ENCODE results near the gene GLB1L3.

GLB1L3 gene, protein sequence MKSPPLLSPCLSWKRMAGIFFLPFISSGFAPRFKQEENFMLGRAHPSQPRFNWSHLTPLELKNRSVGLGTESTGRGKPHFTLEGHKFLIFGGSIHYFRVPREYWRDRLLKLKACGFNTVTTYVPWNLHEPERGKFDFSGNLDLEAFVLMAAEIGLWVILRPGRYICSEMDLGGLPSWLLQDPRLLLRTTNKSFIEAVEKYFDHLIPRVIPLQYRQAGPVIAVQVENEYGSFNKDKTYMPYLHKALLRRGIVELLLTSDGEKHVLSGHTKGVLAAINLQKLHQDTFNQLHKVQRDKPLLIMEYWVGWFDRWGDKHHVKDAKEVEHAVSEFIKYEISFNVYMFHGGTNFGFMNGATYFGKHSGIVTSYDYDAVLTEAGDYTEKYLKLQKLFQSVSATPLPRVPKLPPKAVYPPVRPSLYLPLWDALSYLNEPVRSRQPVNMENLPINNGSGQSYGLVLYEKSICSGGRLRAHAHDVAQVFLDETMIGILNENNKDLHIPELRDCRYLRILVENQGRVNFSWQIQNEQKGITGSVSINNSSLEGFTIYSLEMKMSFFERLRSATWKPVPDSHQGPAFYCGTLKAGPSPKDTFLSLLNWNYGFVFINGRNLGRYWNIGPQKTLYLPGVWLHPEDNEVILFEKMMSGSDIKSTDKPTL

DNA sequence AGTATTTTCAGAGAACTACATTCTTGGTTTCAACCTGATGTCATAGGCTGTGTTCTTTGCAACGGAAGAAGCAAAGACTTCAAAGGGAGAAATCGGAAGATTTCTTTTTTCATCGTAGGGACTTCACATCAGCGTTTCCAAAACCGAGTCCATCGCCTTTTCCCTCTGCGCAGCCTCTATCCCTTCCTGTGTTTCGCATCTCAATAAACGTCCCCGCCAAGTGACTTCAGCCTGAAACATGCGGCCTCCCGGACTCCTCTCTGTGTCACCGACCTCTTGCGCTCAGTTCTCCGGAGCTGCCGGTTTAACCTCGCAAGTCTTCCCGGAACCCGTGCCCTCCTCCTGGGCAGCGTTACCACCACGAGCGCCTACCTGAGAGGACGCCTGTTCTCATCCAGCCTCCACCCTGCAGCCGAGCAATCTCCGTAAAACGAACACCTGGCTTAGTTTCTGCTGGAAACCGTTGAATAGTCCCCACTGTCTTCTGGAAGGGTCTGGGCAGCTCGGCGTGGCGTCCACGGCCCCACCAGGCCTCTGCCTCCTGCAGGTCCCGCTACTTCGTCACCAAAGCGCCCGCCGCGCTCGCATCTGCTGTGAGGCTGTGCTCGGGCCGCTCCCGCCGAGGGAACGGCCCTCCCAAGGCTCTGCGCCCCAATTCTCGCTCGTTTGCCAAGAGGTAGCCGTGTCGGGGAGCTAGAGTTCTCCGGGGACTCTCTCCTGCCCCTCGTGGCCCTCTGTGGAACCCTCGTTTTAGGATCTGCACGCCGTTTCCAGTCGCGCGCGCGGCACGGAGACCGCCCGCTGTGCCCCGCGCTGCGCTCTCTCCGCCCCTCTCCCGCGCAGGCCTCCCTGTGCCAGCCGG lies at the start of gene GLB1L3:
GLB1L3 (plus strand) TSS at position 846 of the 862 bp plus-strand sequence. CDS start 362 bp downstream, outside the sequence.
- Histone ChIP-seq H3K9me3 (ENCODE audit: control insufficient read depth in 1 of 2, low read length in 2 of 2) (no peaks in the 10 kb centered on the region), H3K9ac (ENCODE audit: low read depth in 1 of 2, low read length in 2 of 2) (peak within 1 kb of the TSS in 1 of 2 donors; percentile 32), H3K27ac (ENCODE audit: low read depth, low read length) (no peak within 1 kb of the TSS), H3K36me3 (ENCODE audit: control insufficient read depth in 1 of 2, insufficient read depth in 2 of 2, low read length in 2 of 2) (no peaks in the 10 kb centered on the region), H3K4me3 (ENCODE audit: low read depth in 1 of 2, low read length in 2 of 2) (peak within 1 kb of the TSS; percentile 63 to 66), H3K4me1 (ENCODE audit: control insufficient read depth in 1 of 2, insufficient read depth in 2 of 2, low read length in 2 of 2) (peaks cover 3 to 10% of the 10 kb centered on the region in 2 donors), H3K27me3 (ENCODE audit: control insufficient read depth in 1 of 2, insufficient read depth in 2 of 2, low read length in 2 of 2) (peaks cover 63 to 68% of the 10 kb centered on the region in 2 donors)

DNA sequence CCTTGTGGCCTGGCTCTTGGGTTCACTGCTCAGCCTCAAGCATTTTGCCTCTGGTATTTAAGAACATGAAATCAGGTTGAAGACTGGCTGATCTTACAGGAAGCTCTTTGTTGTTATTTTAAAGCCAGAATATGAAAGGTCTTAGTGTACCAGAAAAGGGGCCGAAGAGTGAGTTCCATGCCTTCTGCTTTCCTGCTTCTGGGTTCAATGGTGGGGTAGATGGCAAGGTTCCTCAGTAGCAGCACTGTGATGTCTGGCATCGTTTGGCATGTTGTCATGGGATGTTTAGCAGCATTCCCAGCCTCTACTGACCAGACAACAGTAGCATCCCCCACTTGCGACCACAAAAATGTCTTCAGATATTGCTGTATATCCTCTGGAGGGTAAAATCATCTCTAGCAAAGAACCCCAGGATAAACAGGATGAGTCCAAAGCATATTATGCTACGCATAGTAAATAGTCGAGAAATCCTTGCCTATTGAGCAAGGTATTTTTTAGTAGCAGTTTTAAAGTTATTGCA lies 49.3 kb upstream of the GLB1L3 start:
- Histone ChIP-seq H3K4me1 (ENCODE audit: control insufficient read depth in 1 of 2, insufficient read depth in 2 of 2, low read length in 2 of 2) (peaks cover 31 to 35% of the 10 kb centered on the region in 2 donors), H3K4me3 (ENCODE audit: low read depth in 1 of 2, low read length in 2 of 2) (no peak overlapping the region), H3K9me3 (ENCODE audit: control insufficient read depth in 1 of 2, low read length in 2 of 2) (no peaks in the 10 kb centered on the region), H3K9ac (ENCODE audit: low read depth in 1 of 2, low read length in 2 of 2) (no peak overlapping the region), H3K36me3 (ENCODE audit: control insufficient read depth in 1 of 2, insufficient read depth in 2 of 2, low read length in 2 of 2) (peaks cover 0 to 6% of the 10 kb centered on the region in 2 donors), H3K27ac (ENCODE audit: low read depth, low read length) (no peak overlapping the region), H3K27me3 (ENCODE audit: control insufficient read depth in 1 of 2, insufficient read depth in 2 of 2, low read length in 2 of 2) (no peaks in the 10 kb centered on the region)

DNA sequence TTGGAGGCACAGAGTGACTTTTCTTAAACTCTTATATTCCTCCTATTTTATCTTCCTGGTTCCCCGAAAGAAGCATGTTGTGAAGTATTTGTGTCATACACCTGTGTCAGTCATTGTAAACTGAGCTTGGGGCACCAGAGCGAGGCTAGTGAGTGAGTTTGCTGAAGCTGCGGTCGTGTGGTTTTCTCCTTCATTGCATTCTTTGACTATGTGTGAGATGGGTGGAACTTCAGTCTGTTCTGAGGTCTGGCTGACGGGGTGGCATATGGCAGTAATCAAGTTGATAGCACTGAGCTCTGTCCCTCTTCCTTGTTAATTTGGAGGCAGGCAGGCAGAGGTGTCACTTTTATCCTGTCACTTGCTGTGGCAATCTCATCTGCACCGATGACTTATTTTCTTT lies 47.6 kb upstream of the GLB1L3 start:
- H3K9me3 ChIP-seq (ENCODE audit: control insufficient read depth in 1 of 2, low read length in 2 of 2): no peaks in the 10 kb centered on the region
- H3K4me3 ChIP-seq (ENCODE audit: low read depth in 1 of 2, low read length in 2 of 2): no peak overlapping the region
- H3K9ac ChIP-seq (ENCODE audit: low read depth in 1 of 2, low read length in 2 of 2): no peak overlapping the region
- H3K27me3 ChIP-seq (ENCODE audit: control insufficient read depth in 1 of 2, insufficient read depth in 2 of 2, low read length in 2 of 2): no peaks in the 10 kb centered on the region
- peaks cover 18 to 21% of the 10 kb centered on the region in 2 donors for H3K4me1 ChIP-seq (ENCODE audit: control insufficient read depth in 1 of 2, insufficient read depth in 2 of 2, low read length in 2 of 2)
- no peak overlapping the region for H3K27ac ChIP-seq (ENCODE audit: low read depth, low read length)
- peaks cover 0 to 6% of the 10 kb centered on the region in 2 donors for H3K36me3 ChIP-seq (ENCODE audit: control insufficient read depth in 1 of 2, insufficient read depth in 2 of 2, low read length in 2 of 2)

DNA sequence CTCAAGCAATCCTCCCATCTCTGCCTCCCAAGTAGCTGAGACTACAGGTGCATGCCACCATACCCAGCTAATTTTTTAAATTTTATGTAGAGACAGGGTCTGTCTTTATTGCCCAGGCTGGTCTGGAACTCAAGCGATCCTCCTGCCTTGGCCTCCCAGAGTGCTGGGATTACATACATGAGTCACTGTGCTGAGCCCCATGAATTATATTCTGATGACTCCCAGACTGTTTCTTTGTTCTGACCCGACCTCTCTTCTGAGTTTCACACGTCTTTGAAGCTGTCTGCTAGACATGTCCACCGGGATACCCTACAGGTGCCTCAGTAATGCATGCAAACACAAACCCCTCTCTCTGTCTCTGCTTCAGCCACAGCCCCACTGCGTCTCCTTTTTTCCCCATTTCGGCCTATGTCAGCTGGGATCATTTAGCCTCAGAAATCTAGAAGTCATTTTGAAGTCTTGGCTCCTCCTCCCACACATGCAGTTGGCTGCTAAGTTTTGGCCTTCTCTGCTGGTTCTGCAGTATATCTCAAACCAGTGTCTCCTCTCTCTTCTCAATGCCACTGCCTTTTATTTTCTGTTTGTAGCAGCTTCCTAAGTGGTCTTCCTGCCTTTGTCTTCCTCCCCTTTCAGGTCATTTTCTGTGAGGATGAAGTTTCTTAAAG lies 46.9 kb upstream of the GLB1L3 start:
- H3K9me3 ChIP-seq (ENCODE audit: control insufficient read depth in 1 of 2, low read length in 2 of 2): no peaks in the 10 kb centered on the region
- no peaks in the 10 kb centered on the region for H3K27me3 ChIP-seq (ENCODE audit: control insufficient read depth in 1 of 2, insufficient read depth in 2 of 2, low read length in 2 of 2)
- H3K4me1 ChIP-seq (ENCODE audit: control insufficient read depth in 1 of 2, insufficient read depth in 2 of 2, low read length in 2 of 2): peaks cover 18 to 21% of the 10 kb centered on the region in 2 donors
- H3K27ac ChIP-seq (ENCODE audit: low read depth, low read length): no peak overlapping the region
- no peak overlapping the region for H3K9ac ChIP-seq (ENCODE audit: low read depth in 1 of 2, low read length in 2 of 2)
- no peak overlapping the region for H3K4me3 ChIP-seq (ENCODE audit: low read depth in 1 of 2, low read length in 2 of 2)
- H3K36me3 ChIP-seq (ENCODE audit: control insufficient read depth in 1 of 2, insufficient read depth in 2 of 2, low read length in 2 of 2): peaks cover 0 to 6% of the 10 kb centered on the region in 2 donors

DNA sequence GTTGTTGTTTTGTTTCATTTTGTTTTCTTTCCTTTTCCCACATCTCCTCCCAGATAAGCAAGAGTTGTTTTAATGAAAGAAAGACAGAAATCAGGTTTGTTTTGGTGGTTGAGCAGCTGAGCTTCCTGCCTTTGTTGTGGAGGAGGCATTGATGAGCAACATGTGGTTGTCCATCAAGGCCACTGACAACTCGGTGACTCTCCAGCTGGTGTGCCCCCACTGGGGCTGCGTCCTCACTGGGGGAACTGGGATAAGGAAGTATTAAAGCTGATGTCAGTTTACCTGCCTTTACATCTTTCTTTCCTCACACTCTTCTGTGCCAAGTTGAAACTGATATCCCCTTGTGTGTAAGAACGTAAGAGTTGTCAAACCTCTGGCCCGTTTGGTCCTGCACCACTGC lies 45.8 kb upstream of the GLB1L3 start:
- Histone ChIP-seq H3K27me3 (ENCODE audit: control insufficient read depth in 1 of 2, insufficient read depth in 2 of 2, low read length in 2 of 2) (no peaks in the 10 kb centered on the region), H3K27ac (ENCODE audit: low read depth, low read length) (no peak overlapping the region), H3K9me3 (ENCODE audit: control insufficient read depth in 1 of 2, low read length in 2 of 2) (no peaks in the 10 kb centered on the region), H3K36me3 (ENCODE audit: control insufficient read depth in 1 of 2, insufficient read depth in 2 of 2, low read length in 2 of 2) (peaks cover 4 to 14% of the 10 kb centered on the region in 2 donors), H3K9ac (ENCODE audit: low read depth in 1 of 2, low read length in 2 of 2) (peak overlapping the region in 1 of 2 donors; percentile 7), H3K4me1 (ENCODE audit: control insufficient read depth in 1 of 2, insufficient read depth in 2 of 2, low read length in 2 of 2) (peaks cover 18 to 21% of the 10 kb centered on the region in 2 donors), H3K4me3 (ENCODE audit: low read depth in 1 of 2, low read length in 2 of 2) (no peak overlapping the region)

DNA sequence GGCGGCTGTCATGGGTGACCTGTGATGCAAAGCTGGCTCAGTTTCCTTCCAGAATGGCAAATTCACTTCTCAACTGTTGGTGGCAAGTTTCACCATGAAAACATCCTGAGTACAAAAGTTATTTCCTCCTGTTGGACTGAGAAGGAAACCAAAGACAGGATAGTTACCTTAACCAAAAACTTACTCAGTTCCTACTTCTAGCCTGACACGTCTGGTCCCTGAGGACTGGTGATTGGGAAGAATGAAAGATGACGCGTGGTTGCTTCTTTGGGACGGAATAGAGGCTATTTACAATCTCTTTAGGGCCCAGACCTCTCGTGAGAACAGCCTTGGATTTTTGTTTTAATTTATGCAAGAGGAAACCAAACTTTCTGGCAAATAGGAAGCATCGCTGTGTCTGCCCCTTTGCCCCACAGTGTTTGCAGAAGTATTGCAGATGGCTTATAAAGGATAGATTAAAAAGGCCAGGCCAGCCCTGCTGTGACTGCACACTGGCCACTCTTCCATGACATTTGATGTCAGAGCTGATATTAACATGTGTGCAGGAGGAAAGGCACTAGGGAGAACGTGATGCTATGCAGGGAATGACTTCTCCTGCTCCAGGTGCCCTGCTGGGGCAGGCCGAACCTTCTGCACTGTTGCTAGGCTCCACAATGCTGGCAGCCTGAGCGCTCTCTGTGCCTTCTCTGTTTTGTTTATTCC lies 44.1 kb upstream of the GLB1L3 start:
- no peak overlapping the region for H3K9ac ChIP-seq (ENCODE audit: low read depth in 1 of 2, low read length in 2 of 2)
- no peaks in the 10 kb centered on the region for H3K9me3 ChIP-seq (ENCODE audit: control insufficient read depth in 1 of 2, low read length in 2 of 2)
- peaks cover 8 to 19% of the 10 kb centered on the region in 2 donors for H3K36me3 ChIP-seq (ENCODE audit: control insufficient read depth in 1 of 2, insufficient read depth in 2 of 2, low read length in 2 of 2)
- no peak overlapping the region for H3K27ac ChIP-seq (ENCODE audit: low read depth, low read length)
- H3K4me3 ChIP-seq (ENCODE audit: low read depth in 1 of 2, low read length in 2 of 2): no peak overlapping the region
- H3K27me3 ChIP-seq (ENCODE audit: control insufficient read depth in 1 of 2, insufficient read depth in 2 of 2, low read length in 2 of 2): no peaks in the 10 kb centered on the region
- peaks cover 4 to 5% of the 10 kb centered on the region in 2 donors for H3K4me1 ChIP-seq (ENCODE audit: control insufficient read depth in 1 of 2, insufficient read depth in 2 of 2, low read length in 2 of 2)

DNA sequence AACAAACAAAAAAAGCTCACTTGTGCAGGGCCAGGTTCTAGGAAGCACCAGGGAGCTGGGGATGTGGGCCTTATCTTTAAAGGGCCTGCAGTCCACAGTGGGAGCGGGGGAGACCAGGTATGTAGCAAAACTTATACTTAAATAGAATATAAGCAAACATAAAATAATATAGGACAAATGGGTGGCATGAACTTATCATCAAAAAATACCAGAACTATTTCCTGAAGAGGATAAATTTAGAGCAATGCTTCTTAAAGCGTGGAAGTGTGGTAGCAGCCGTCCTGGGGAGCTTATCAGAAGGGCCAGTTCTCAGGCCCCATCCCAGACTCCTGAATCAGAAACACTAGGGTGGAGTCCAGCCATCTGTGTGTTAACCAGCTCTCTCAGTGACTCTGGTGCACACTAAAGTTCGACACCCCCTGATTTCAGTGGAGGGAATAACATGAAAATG lies 42.4 kb upstream of the GLB1L3 start:
- H3K9ac ChIP-seq (ENCODE audit: low read depth in 1 of 2, low read length in 2 of 2): no peak overlapping the region

DNA sequence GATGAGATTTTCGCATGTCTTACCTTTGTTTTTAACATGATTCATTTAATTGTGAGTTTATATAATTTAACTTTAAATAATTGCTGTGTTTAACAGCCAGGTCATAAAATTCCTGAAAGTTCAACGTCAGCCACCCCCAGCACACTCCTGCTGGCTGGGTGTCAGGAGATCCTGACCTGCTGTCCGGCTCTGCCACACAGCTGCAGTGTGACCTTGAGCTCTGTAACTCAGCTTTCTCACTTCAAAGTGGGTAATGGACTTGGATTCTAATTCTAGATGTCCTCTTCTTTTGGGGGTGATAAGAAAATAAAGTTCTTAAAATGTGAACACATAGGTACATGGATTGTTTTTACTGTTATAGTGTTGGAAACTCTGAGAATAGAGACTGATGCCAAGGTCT lies 40.8 kb upstream of the GLB1L3 start:
- Histone ChIP-seq H3K9ac (ENCODE audit: low read depth in 1 of 2, low read length in 2 of 2) (no peak overlapping the region), H3K4me1 (ENCODE audit: control insufficient read depth in 1 of 2, insufficient read depth in 2 of 2, low read length in 2 of 2) (peaks cover 0 to 2% of the 10 kb centered on the region in 2 donors), H3K27ac (ENCODE audit: low read depth, low read length) (no peak overlapping the region), H3K27me3 (ENCODE audit: control insufficient read depth in 1 of 2, insufficient read depth in 2 of 2, low read length in 2 of 2) (no peaks in the 10 kb centered on the region), H3K4me3 (ENCODE audit: low read depth in 1 of 2, low read length in 2 of 2) (no peak overlapping the region), H3K36me3 (ENCODE audit: control insufficient read depth in 1 of 2, insufficient read depth in 2 of 2, low read length in 2 of 2) (peaks cover 21 to 36% of the 10 kb centered on the region in 2 donors), H3K9me3 (ENCODE audit: control insufficient read depth in 1 of 2, low read length in 2 of 2) (no peaks in the 10 kb centered on the region)

More for the DNA sequence above, 42.4 kb upstream of the GLB1L3 start:
- Histone ChIP-seq H3K4me1 (ENCODE audit: control insufficient read depth in 1 of 2, insufficient read depth in 2 of 2, low read length in 2 of 2) (peaks cover under 1 to 5% of the 10 kb centered on the region in 2 donors), H3K27ac (ENCODE audit: low read depth, low read length) (no peak overlapping the region), H3K9me3 (ENCODE audit: control insufficient read depth in 1 of 2, low read length in 2 of 2) (no peaks in the 10 kb centered on the region), H3K27me3 (ENCODE audit: control insufficient read depth in 1 of 2, insufficient read depth in 2 of 2, low read length in 2 of 2) (no peaks in the 10 kb centered on the region), H3K4me3 (ENCODE audit: low read depth in 1 of 2, low read length in 2 of 2) (no peak overlapping the region), H3K36me3 (ENCODE audit: control insufficient read depth in 1 of 2, insufficient read depth in 2 of 2, low read length in 2 of 2) (peaks cover 8 to 23% of the 10 kb centered on the region in 2 donors)

Data from duodenal mucosa (tissue), 2 donors.